HCT116 (cell line): Measurements from ENCODE around the gene MAMLD1. TPM values are rescaled to one million over a fixed set of nuclear protein-coding genes. Genes with fewer than 3 reads are reported as not detected.

Source experiments
- ATAC-seq: fragments of 200-7000 bp; cut with Tn5 transposase; 2 replicates; pipeline ENCODE4 v1.9.1; 2020; ENCODE audit warnings: mild to moderate bottlenecking, moderate library complexity
- BruUV-seq: library from RNA; stranded (reverse); fragments of 400-500 nt; replicated peaks from 2 replicates; lab custom pipeline; 2021; lab: Mats Ljungman, UMichigan
- CTCF ChIA-PET: fragments of 300-600 bp; sonication (Branson Sonifier 250); formaldehyde crosslinking; loops from one replicate; lab custom pipeline; 2021; ENCODE audit warnings: antibody characterized with exemption; lab: Charles Lee
- POLR2A ChIA-PET: fragments of 300-600, 350-600 bp; sonication (Branson Sonifier 250); formaldehyde crosslinking; loops from one replicate; lab custom pipeline; 2021; ENCODE audit warnings: antibody characterized with exemption; lab: Charles Lee
- RAD21 ChIA-PET, 2 experiments: fragments of 300-600 bp; sonication (Branson Sonifier 250); formaldehyde crosslinking; loops; one replicate each; lab custom pipeline; 2023; ENCODE audit warnings: low total read pairs in 2 of 2; ENCODE audit not compliant: uncharacterized antibody in 2 of 2, unreplicated experiment in 2 of 2, low non-redundant PET in 1 of 2; lab: Charles Lee
- DNase-seq: peaks from one replicate; pipeline ENCODE4 v3.0.0-alpha.2; 2010; ENCODE audit warnings: low read depth, low spot score
- H2AFZ ChIP-seq: fragments of 200-600 bp; shearing (Covaris generic), sonication (generic); 2 replicates; pipeline ENCODE4 v1.6.1; 2017; ENCODE audit warnings: low read depth, mixed run types, mixed read lengths, antibody characterized with exemption, low read length; ENCODE audit not compliant: poor library complexity, severe bottlenecking
- H3K27ac ChIP-seq: 2 replicates; pipeline ENCODE4 v1.5.1; 2012; ENCODE audit warnings: low read depth, low read length
- H3K27me3 ChIP-seq: fragments of 200-600 bp; sonication (generic); 2 replicates; pipeline ENCODE4 v1.6.1; 2016; ENCODE audit warnings: mixed run types, low read length, mixed read lengths; ENCODE audit not compliant: insufficient read depth
- H3K36me3 ChIP-seq, 2 experiments: fragments of 200-500 bp in 1 of 2; fragments of 200-600 bp in 1 of 2; sonication (Bioruptor generic) in 1 of 2; sonication (generic) in 1 of 2; 2 replicates each; pipeline versions ENCODE4 v1.5.1 to v1.6.1; 2014 to 2016; ENCODE audit warnings: low read length in 2 of 2, inconsistent platforms in 1 of 2, mixed read lengths in 1 of 2, mixed run types in 1 of 2; ENCODE audit not compliant: insufficient read depth in 2 of 2, control insufficient read depth in 1 of 2
- H3K4me1 ChIP-seq, 2 experiments: fragments of 200-600 bp in 1 of 2; sonication (generic) in 1 of 2; 2 replicates each; pipeline versions ENCODE4 v1.5.1 to v1.6.1; 2012 to 2017; ENCODE audit warnings: low read length in 2 of 2, inconsistent platforms in 1 of 2, mild to moderate bottlenecking in 1 of 2, mixed read lengths in 1 of 2, mixed run types in 1 of 2, moderate library complexity in 1 of 2; ENCODE audit not compliant: insufficient read depth in 2 of 2, control insufficient read depth in 1 of 2
- H3K4me2 ChIP-seq: fragments of 200-600 bp; sonication (generic); 2 replicates; pipeline ENCODE4 v1.6.1; 2017; ENCODE audit warnings: mixed run types, low read length, mixed read lengths
- H3K4me3 ChIP-seq, 2 experiments: fragments of 200-600 bp in 1 of 2; sonication (generic) in 1 of 2; replicated peaks in 1 of 2; 2 replicates each; pipeline ENCODE4 v1.5.1; 2011 to 2016; ENCODE audit warnings: low read length in 2 of 2, control low read depth in 1 of 2, low read depth in 1 of 2, mild to moderate bottlenecking in 1 of 2, mixed read lengths in 1 of 2, mixed run types in 1 of 2
- H3K79me2 ChIP-seq: fragments of 200-600 bp; sonication (generic); 2 replicates; pipeline ENCODE4 v1.6.1; 2017; ENCODE audit warnings: mild to moderate bottlenecking, mixed run types, low read length, moderate library complexity, mixed read lengths; ENCODE audit not compliant: insufficient read depth
- H3K9ac ChIP-seq: fragments of 200-600 bp; sonication (generic); 2 replicates; pipeline ENCODE4 v1.6.1; 2016; ENCODE audit warnings: low read length, mixed read lengths
- H3K9me2 ChIP-seq: fragments of 200-600 bp; sonication (generic), shearing (Covaris generic); 2 replicates; pipeline ENCODE4 v1.6.1; 2017; ENCODE audit warnings: mixed run types, mild to moderate bottlenecking, moderate library complexity; ENCODE audit not compliant: insufficient read depth
- H3K9me3 ChIP-seq, 2 experiments: fragments of 200-500 bp in 1 of 2; fragments of 200-600 bp in 1 of 2; sonication (Bioruptor generic) in 1 of 2; sonication (generic) in 1 of 2; 2 replicates each; pipeline ENCODE4 v1.6.1; 2014 to 2017; ENCODE audit warnings: low read length in 2 of 2, mixed read lengths in 2 of 2, inconsistent platforms in 1 of 2, low read depth in 1 of 2, mild to moderate bottlenecking in 1 of 2, mixed run types in 1 of 2, moderate library complexity in 1 of 2; ENCODE audit not compliant: control insufficient read depth in 1 of 2, insufficient read depth in 1 of 2
- H4K20me1 ChIP-seq: fragments of 200-600 bp; sonication (generic), shearing (Covaris generic); 2 replicates; pipeline ENCODE4 v1.6.1; 2017; ENCODE audit warnings: mixed run types, mild to moderate bottlenecking, moderate library complexity; ENCODE audit not compliant: insufficient read depth
- ATF3 ChIP-seq: IDR thresholded peaks from 2 replicates; pipeline ENCODE4 v1.6.1; 2012
- CTCF ChIP-seq, 3 experiments: fragments of 200-600 bp in 1 of 3; sonication (generic) in 1 of 3; IDR thresholded peaks in 2 of 3; conservative IDR thresholded peaks in 1 of 3; 2 replicates each; pipeline ENCODE4 v1.5.1; 2012 to 2017; ENCODE audit warnings: low read depth in 2 of 3, low read length in 2 of 3, antibody characterized with exemption in 1 of 3, borderline replicate concordance in 1 of 3, control low read depth in 1 of 3, mild to moderate bottlenecking in 1 of 3, mixed read lengths in 1 of 3, mixed run types in 1 of 3, moderate library complexity in 1 of 3; ENCODE audit not compliant: insufficient read depth in 1 of 3
- EGR1 ChIP-seq: IDR thresholded peaks from 2 replicates; pipeline ENCODE4 v1.6.1; 2012; ENCODE audit warnings: low read depth
- ELF1 ChIP-seq: IDR thresholded peaks from 2 replicates; pipeline ENCODE4 v1.6.1; 2012; ENCODE audit warnings: low read depth, borderline replicate concordance
- EZH2phosphoT487 ChIP-seq: fragments of 200-600 bp; IDR thresholded peaks from 2 replicates; pipeline ENCODE4 v1.6.1; 2018; ENCODE audit warnings: antibody characterized with exemption, borderline replicate concordance
- JUND ChIP-seq: IDR thresholded peaks from 2 replicates; pipeline ENCODE4 v1.6.1; 2012
- POLR2A ChIP-seq: IDR thresholded peaks from 2 replicates; pipeline ENCODE4 v1.7.0; 2011; ENCODE audit warnings: borderline replicate concordance; ENCODE audit not compliant: insufficient read depth, insufficient read length; ENCODE audit errors: extremely low read depth
- POLR2AphosphoS5 ChIP-seq: IDR thresholded peaks from 2 replicates; pipeline ENCODE4 v1.6.1; 2011; ENCODE audit warnings: mild to moderate bottlenecking, low read depth, low read length, moderate library complexity
- REST ChIP-seq: IDR thresholded peaks from 2 replicates; pipeline ENCODE4 v1.6.1; 2012; ENCODE audit warnings: low read depth
- SIN3A ChIP-seq: IDR thresholded peaks from 2 replicates; pipeline ENCODE4 v1.6.1; 2012; ENCODE audit warnings: low read depth
- SP1 ChIP-seq: IDR thresholded peaks from 2 replicates; pipeline ENCODE4 v1.6.1; 2012; ENCODE audit warnings: low read depth
- SRF ChIP-seq: IDR thresholded peaks from 2 replicates; pipeline ENCODE4 v1.6.1; 2012; ENCODE audit warnings: low read depth
- TCF7L2 ChIP-seq: IDR thresholded peaks from 2 replicates; pipeline ENCODE4 v1.7.0; 2011; ENCODE audit warnings: borderline replicate concordance, inconsistent platforms; ENCODE audit not compliant: insufficient read depth, insufficient read length; ENCODE audit errors: extremely low read depth
- YY1 ChIP-seq: IDR thresholded peaks from 2 replicates; pipeline ENCODE4 v1.6.1; 2011; ENCODE audit warnings: low read length, low read depth, moderate library complexity, mild to moderate bottlenecking; ENCODE audit not compliant: insufficient replicate concordance; ENCODE audit errors: extremely low read depth
- ZFX ChIP-seq: fragments of 450-650 bp; IDR thresholded peaks from 2 replicates; pipeline ENCODE4 v1.6.1; 2017
- ZNF274 ChIP-seq: fragments of 200-500 bp; sonication (Bioruptor generic); IDR thresholded peaks from 2 replicates; pipeline ENCODE4 v1.6.1; 2014; ENCODE audit warnings: mild to moderate bottlenecking, low read depth, low read length, inconsistent platforms
- intact Hi-C: fragments of 100-400 bp; cut with micrococcal nuclease; formaldehyde crosslinking; loops from 2 replicates; pipeline ENCODE4 v1.10.0; 2022
- total RNA-seq: library from RNA; stranded (reverse); gene quantifications from one replicate; pipeline ENCODE4 v1.2.1, GENCODE V29; 2021; ENCODE audit not compliant: unreplicated experiment

The MAMLD1 gene
- total RNA-seq, 1 experiment from 2014 or later = 3.6 TPM

- Histone ChIP-seq H3K9me3 (no peaks in the 10 kb centered on the region), H3K79me2 (no peaks in the 10 kb centered on the region), H3K4me1 (no peaks in the 10 kb centered on the region), H2AFZ (no peak overlapping the region), H3K9me2 (no peaks in the 10 kb centered on the region), H3K4me2 (no peak overlapping the region), H3K9ac (no peak overlapping the region), H3K4me3 (no peak overlapping the region), H4K20me1 (no peaks in the 10 kb centered on the region), H3K27me3 (no peaks in the 10 kb centered on the region), H3K36me3 (no peaks in the 10 kb centered on the region), H3K27ac (no peak overlapping the region)
- RAD21 ChIA-PET = no interaction called here
- DNase-seq (no peak), ATAC-seq (no peak)
- no peak for TF ChIP-seq ELF1
- no peak for TF ChIP-seq EGR1
- no peak for TF ChIP-seq TCF7L2
- TF ChIP-seq POLR2AphosphoS5 = no peak
- no peak for TF ChIP-seq YY1
- BruUV-seq = no TSS peak
- CTCF ChIA-PET = no interaction called here
- intact Hi-C loops = no loop called here
- POLR2A ChIA-PET = no interaction called here
These were observed 45.4 kb downstream of the MAMLD1 start for GRCh38 chrX:150408561-150408960.

GRCh38 chrX:150409486-150409885, 46.4 kb downstream of the MAMLD1 start:
- Histone ChIP-seq H4K20me1 (no peaks in the 10 kb centered on the region), H3K4me1 (no peaks in the 10 kb centered on the region), H3K4me3 (no peak overlapping the region), H2AFZ (no peak overlapping the region), H3K36me3 (no peaks in the 10 kb centered on the region), H3K9me3 (no peaks in the 10 kb centered on the region), H3K9me2 (no peaks in the 10 kb centered on the region), H3K9ac (no peak overlapping the region), H3K27me3 (no peaks in the 10 kb centered on the region), H3K27ac (no peak overlapping the region), H3K4me2 (no peak overlapping the region), H3K79me2 (no peaks in the 10 kb centered on the region)
- no TSS peak for BruUV-seq
- no peak for DNase-seq
- intact Hi-C loops = no loop called here
- no peak for ATAC-seq
- ChIA-PET RAD21 (no interaction called here), CTCF (no interaction called here), POLR2A (no interaction called here)
- no peak for TF ChIP-seq ZNF274
- no peak for TF ChIP-seq YY1
- TF ChIP-seq JUND = no peak
- no peak for TF ChIP-seq REST
- no peak for TF ChIP-seq POLR2A
- no peak for TF ChIP-seq TCF7L2
- no peak for TF ChIP-seq SIN3A
- no peak for TF ChIP-seq CTCF (IDR thresholded peaks at IDR 0.05 in 2 of 3, conservative IDR thresholded peaks at IDR 0.05 in 1 of 3; ENCODE audit: borderline replicate concordance in 1 of 3, insufficient read depth in 1 of 3, low read depth in 2 of 3, low read length in 2 of 3)
- TF ChIP-seq ATF3 = no peak
- TF ChIP-seq SP1 = no peak
- TF ChIP-seq ZFX = no peak
- no peak for TF ChIP-seq POLR2AphosphoS5
- no peak for TF ChIP-seq SRF
- TF ChIP-seq EZH2phosphoT487 = no peak
